ENCODE measurements around the gene AGBL3.
"Not testable (repeated sequence)": the region's sequence is repeated elsewhere in the genome, so short reads cannot be mapped to it uniquely, and the experiment has no call there.

Gene AGBL3

DNA sequence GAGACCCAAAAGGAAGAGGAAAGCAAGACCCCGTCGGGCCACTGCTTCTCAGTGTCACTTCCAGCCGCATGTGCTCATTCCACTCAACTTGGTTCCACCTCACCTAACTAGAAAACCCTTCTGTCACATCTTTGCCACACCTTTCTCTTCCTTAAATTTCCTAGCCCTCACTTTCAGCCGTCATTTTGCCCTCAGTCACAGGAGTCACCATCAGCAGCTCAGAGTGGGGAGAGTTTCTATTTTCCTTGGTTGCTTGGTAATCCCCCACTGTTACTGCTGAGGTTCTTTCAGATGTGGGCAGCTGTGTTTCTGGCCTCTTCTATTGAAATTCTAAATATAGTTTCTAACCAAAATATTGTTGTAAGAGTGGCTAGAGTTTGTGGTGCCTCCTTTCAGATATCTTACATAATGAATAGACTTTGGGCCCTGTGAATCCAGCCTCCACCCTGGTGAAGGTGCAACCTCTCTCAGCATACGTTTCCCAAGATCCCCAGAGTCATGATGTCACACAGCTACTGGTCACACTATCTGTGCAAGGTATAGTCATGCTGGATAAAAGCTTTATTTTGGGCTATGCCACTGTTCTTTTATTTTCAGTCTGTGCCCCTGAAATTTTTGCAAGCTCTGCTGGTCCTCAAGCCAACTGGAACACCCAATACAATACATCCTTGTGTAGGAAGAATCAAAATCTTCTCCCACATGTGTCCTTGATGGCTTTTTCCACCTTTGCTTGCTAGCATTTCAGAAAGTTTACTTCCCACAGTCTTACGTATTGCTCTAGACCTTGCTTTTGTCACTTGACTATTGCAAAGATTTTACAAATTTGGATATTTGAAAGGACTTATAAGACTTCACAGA lies 9.2 kb downstream of the AGBL3 start:
- peak overlapping the region; percentile 34 for H3K27ac ChIP-seq (ENCODE audit: insufficient read depth, low read length, poor library complexity, severe bottlenecking)

DNA sequence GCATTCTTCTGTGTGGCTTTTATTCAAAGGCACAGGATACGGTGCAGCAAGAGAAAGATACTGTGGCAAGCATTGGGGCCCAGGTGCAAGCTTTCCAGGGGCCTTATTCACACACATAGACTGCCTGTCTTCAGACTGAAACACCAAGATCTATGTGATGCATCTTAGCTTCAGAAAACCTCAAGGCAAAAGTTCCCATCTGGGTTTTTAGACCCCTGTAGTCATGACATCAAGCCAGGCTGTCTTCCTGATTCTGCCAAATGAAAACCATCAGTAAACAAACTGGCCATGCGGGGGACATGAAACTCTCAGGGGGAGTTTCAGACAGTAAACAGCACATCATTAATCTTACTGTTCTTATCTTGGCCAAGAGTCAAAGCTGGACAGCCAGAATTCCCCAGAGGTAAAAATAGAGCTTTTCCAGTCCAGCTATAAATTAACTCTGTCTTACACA lies 9.8 kb downstream of the AGBL3 start:
- Histone ChIP-seq H3K9me3 (ENCODE audit: control insufficient read depth, low read length) (no peaks in the 10 kb centered on the region), H3K4me3 (ENCODE audit: insufficient read depth, low read depth, low read length, poor library complexity, severe bottlenecking) (no peak overlapping the region), H3K36me3 (ENCODE audit: control insufficient read depth, insufficient read depth, low read length) (no peaks in the 10 kb centered on the region), H3K27me3 (replicated peaks; ENCODE audit: control insufficient read depth, insufficient read depth, low read length, poor library complexity, severe bottlenecking) (no peaks in the 10 kb centered on the region), H3K4me1 (ENCODE audit: control insufficient read depth, insufficient read depth, low read length, poor library complexity, severe bottlenecking) (no peaks in the 10 kb centered on the region), H3K27ac (ENCODE audit: insufficient read depth, low read length, poor library complexity, severe bottlenecking) (peak overlapping the region; percentile 31)
- DNase-seq: no peak

More for the DNA sequence above, 9.2 kb downstream of the AGBL3 start:
- Histone ChIP-seq H3K4me1 (ENCODE audit: control insufficient read depth, insufficient read depth, low read length, poor library complexity, severe bottlenecking) (no peaks in the 10 kb centered on the region), H3K27me3 (replicated peaks; ENCODE audit: control insufficient read depth, insufficient read depth, low read length, poor library complexity, severe bottlenecking) (no peaks in the 10 kb centered on the region), H3K36me3 (ENCODE audit: control insufficient read depth, insufficient read depth, low read length) (no peaks in the 10 kb centered on the region), H3K9me3 (ENCODE audit: control insufficient read depth, low read length) (no peaks in the 10 kb centered on the region), H3K4me3 (ENCODE audit: insufficient read depth, low read depth, low read length, poor library complexity, severe bottlenecking) (no peak overlapping the region)
- DNase-seq: no peak

GRCh38 chr7:134997214-134997885 lies 11.0 kb downstream of the AGBL3 start:
- no peaks in the 10 kb centered on the region for H3K27me3 ChIP-seq (replicated peaks; ENCODE audit: control insufficient read depth, insufficient read depth, low read length, poor library complexity, severe bottlenecking)
- H3K27ac ChIP-seq (ENCODE audit: insufficient read depth, low read length, poor library complexity, severe bottlenecking): no peak overlapping the region
- H3K4me1 ChIP-seq (ENCODE audit: control insufficient read depth, insufficient read depth, low read length, poor library complexity, severe bottlenecking): no peaks in the 10 kb centered on the region
- no peaks in the 10 kb centered on the region for H3K36me3 ChIP-seq (ENCODE audit: control insufficient read depth, insufficient read depth, low read length)
- H3K4me3 ChIP-seq (ENCODE audit: insufficient read depth, low read depth, low read length, poor library complexity, severe bottlenecking): no peak overlapping the region
- no peak for DNase-seq
- H3K9me3 ChIP-seq (ENCODE audit: control insufficient read depth, low read length): no peaks in the 10 kb centered on the region

- no peaks in the 10 kb centered on the region for H3K27me3 ChIP-seq (replicated peaks; ENCODE audit: control insufficient read depth, insufficient read depth, low read length, poor library complexity, severe bottlenecking)
These were observed 12.8 kb downstream of the AGBL3 start for GRCh38 chr7:134999136-134999535.

GRCh38 chr7:135001390-135002165 lies 15.3 kb downstream of the AGBL3 start:
- Histone ChIP-seq H3K27me3 (replicated peaks; ENCODE audit: control insufficient read depth, insufficient read depth, low read length, poor library complexity, severe bottlenecking) (no peaks in the 10 kb centered on the region), H3K9me3 (ENCODE audit: control insufficient read depth, low read length) (no peaks in the 10 kb centered on the region), H3K27ac (ENCODE audit: insufficient read depth, low read length, poor library complexity, severe bottlenecking) (no peak overlapping the region), H3K36me3 (ENCODE audit: control insufficient read depth, insufficient read depth, low read length) (no peaks in the 10 kb centered on the region), H3K4me3 (ENCODE audit: insufficient read depth, low read depth, low read length, poor library complexity, severe bottlenecking) (no peak overlapping the region), H3K4me1 (ENCODE audit: control insufficient read depth, insufficient read depth, low read length, poor library complexity, severe bottlenecking) (no peaks in the 10 kb centered on the region)
- no peak for DNase-seq

More at GRCh38 chr7:134999136-134999535, 12.8 kb downstream of the AGBL3 start:
- Histone ChIP-seq H3K4me3 (ENCODE audit: insufficient read depth, low read depth, low read length, poor library complexity, severe bottlenecking) (no peak overlapping the region), H3K36me3 (ENCODE audit: control insufficient read depth, insufficient read depth, low read length) (no peaks in the 10 kb centered on the region), H3K9me3 (ENCODE audit: control insufficient read depth, low read length) (no peaks in the 10 kb centered on the region), H3K4me1 (ENCODE audit: control insufficient read depth, insufficient read depth, low read length, poor library complexity, severe bottlenecking) (no peaks in the 10 kb centered on the region), H3K27ac (ENCODE audit: insufficient read depth, low read length, poor library complexity, severe bottlenecking) (no peak overlapping the region)
- DNase-seq: no peak

DNA sequence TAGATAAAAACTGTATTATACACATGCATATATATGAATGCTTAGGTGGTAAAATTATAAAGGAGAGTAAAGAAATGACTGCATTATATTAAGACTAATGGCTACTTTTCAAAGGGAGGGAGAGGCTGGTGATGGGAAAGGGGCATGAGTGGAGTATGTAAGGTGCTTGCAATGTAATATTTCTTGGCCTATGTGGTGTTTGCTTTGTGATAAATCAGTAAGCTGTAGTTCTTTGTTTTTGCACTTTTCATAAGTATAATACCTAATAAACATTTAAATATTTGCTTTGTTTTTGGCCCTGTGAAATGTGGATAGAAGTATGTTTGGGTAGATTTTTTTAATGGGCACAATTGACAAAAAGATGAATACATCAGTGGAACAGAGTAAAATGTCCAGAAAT lies 25.9 kb downstream of the AGBL3 start:
- Histone ChIP-seq H3K4me1 (ENCODE audit: control insufficient read depth, insufficient read depth, low read length, poor library complexity, severe bottlenecking) (no peaks in the 10 kb centered on the region), H3K27ac (ENCODE audit: insufficient read depth, low read length, poor library complexity, severe bottlenecking) (no peak overlapping the region), H3K36me3 (ENCODE audit: control insufficient read depth, insufficient read depth, low read length) (no peaks in the 10 kb centered on the region), H3K4me3 (ENCODE audit: insufficient read depth, low read depth, low read length, poor library complexity, severe bottlenecking) (no peak overlapping the region), H3K27me3 (replicated peaks; ENCODE audit: control insufficient read depth, insufficient read depth, low read length, poor library complexity, severe bottlenecking) (no peaks in the 10 kb centered on the region), H3K9me3 (ENCODE audit: control insufficient read depth, low read length) (no peaks in the 10 kb centered on the region)
- no peak for DNase-seq

DNA sequence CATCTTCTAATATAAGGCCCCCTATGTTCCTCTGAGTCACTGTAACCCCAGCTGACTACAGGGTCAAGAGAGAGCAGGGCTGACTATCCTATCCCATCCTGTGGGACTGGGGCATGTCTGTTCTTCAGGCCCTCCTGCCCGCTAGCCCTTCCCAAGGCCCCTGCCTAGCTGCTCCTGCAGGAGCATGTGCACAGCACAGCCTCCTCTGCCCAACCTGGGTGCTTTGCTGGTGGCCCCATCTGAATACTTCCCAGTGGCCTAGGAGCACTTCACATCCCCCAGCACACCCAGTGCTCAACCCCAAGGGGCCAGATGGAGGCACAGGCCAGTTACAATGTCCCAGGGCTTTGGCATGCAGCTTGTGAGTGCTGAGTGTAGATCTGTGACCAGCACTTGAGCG lies 37.3 kb downstream of the AGBL3 start:
- Histone ChIP-seq H3K27ac (ENCODE audit: insufficient read depth, low read length, poor library complexity, severe bottlenecking) (no peak overlapping the region), H3K9me3 (ENCODE audit: control insufficient read depth, low read length) (no peaks in the 10 kb centered on the region), H3K36me3 (ENCODE audit: control insufficient read depth, insufficient read depth, low read length) (no peaks in the 10 kb centered on the region), H3K27me3 (replicated peaks; ENCODE audit: control insufficient read depth, insufficient read depth, low read length, poor library complexity, severe bottlenecking) (no peaks in the 10 kb centered on the region), H3K4me3 (ENCODE audit: insufficient read depth, low read depth, low read length, poor library complexity, severe bottlenecking) (no peak overlapping the region), H3K4me1 (ENCODE audit: control insufficient read depth, insufficient read depth, low read length, poor library complexity, severe bottlenecking) (no peaks in the 10 kb centered on the region)
- DNase-seq: no peak

- Histone ChIP-seq H3K27ac (ENCODE audit: insufficient read depth, low read length, poor library complexity, severe bottlenecking) (no peak overlapping the region), H3K27me3 (replicated peaks; ENCODE audit: control insufficient read depth, insufficient read depth, low read length, poor library complexity, severe bottlenecking) (no peaks in the 10 kb centered on the region), H3K9me3 (ENCODE audit: control insufficient read depth, low read length) (no peaks in the 10 kb centered on the region), H3K4me1 (ENCODE audit: control insufficient read depth, insufficient read depth, low read length, poor library complexity, severe bottlenecking) (no peaks in the 10 kb centered on the region), H3K36me3 (ENCODE audit: control insufficient read depth, insufficient read depth, low read length) (no peaks in the 10 kb centered on the region), H3K4me3 (ENCODE audit: insufficient read depth, low read depth, low read length, poor library complexity, severe bottlenecking) (no peak overlapping the region)
- DNase-seq: no peak
These were observed 48.9 kb downstream of the AGBL3 start for GRCh38 chr7:135035252-135035651.

DNA sequence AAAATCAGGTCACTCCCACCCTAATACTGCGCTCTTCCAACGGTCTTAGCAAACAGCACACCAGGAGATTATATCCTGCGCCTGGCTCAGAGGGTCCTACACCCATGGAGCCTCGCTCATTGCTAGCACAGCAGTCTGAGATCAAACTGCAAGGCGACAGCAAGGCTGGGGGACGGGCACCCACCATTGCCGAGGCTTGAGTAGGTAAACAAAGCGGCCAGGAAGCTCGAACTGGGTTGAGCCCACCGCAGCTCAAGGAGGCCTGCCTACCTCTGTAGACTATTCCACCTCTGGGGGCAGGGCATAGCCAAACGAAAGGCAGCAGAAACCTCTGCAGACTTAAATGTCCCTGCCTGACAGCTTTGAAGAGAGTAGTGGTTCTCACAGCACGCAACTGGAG lies 80.7 kb downstream of the AGBL3 start:
- not testable (repeated sequence) for H3K36me3 ChIP-seq (ENCODE audit: control insufficient read depth, insufficient read depth, low read length); H3K4me3 ChIP-seq (ENCODE audit: insufficient read depth, low read depth, low read length, poor library complexity, severe bottlenecking); H3K27me3 ChIP-seq (replicated peaks; ENCODE audit: control insufficient read depth, insufficient read depth, low read length, poor library complexity, severe bottlenecking); H3K27ac ChIP-seq (ENCODE audit: insufficient read depth, low read length, poor library complexity, severe bottlenecking); H3K9me3 ChIP-seq (ENCODE audit: control insufficient read depth, low read length); DNase-seq; H3K4me1 ChIP-seq (ENCODE audit: control insufficient read depth, insufficient read depth, low read length, poor library complexity, severe bottlenecking)

Measured in effector memory CD4-positive, alpha-beta T cell (primary cell).